DND-41 (cell line): ENCODE measurements around the gene ADNP2.

Source experiments
- ATAC-seq: fragments of 200-7000 bp; cut with Tn5 transposase; 3 replicates; pipeline ENCODE4 v1.9.1; 2021; ENCODE audit warnings: low read depth; ENCODE audit not compliant: insufficient read depth
- DNase-seq: peaks from one replicate; pipeline ENCODE4 v3.0.0-alpha.2; 2020
- H2AFZ ChIP-seq: 2 replicates; pipeline ENCODE4 v1.6.0; 2012; ENCODE audit warnings: low read depth, low read length
- H3K27ac ChIP-seq: 2 replicates; pipeline ENCODE4 v1.5.1; 2012; ENCODE audit warnings: low read length, inconsistent platforms
- H3K27me3 ChIP-seq: fragments of 200-600 bp; sonication (generic); 2 replicates; pipeline ENCODE4 v1.6.0; 2012; ENCODE audit warnings: low read length, mild to moderate bottlenecking, inconsistent platforms; ENCODE audit not compliant: insufficient read depth, poor library complexity
- H3K36me3 ChIP-seq: 2 replicates; pipeline ENCODE4 v1.5.1; 2012; ENCODE audit warnings: low read length, inconsistent platforms; ENCODE audit not compliant: insufficient read depth
- H3K4me1 ChIP-seq: 2 replicates; pipeline ENCODE4 v1.5.1; 2012; ENCODE audit warnings: mild to moderate bottlenecking, low read length; ENCODE audit not compliant: insufficient read depth
- H3K4me2 ChIP-seq: 2 replicates; pipeline ENCODE4 v1.6.0; 2012; ENCODE audit warnings: mild to moderate bottlenecking, moderate library complexity, low read length, inconsistent platforms; ENCODE audit not compliant: insufficient read depth
- H3K4me3 ChIP-seq, 2 experiments: fragments of 200-600 bp in 1 of 2; shearing (Covaris generic) in 1 of 2; 2 replicates each; pipeline ENCODE4 v1.5.1; 2012 to 2016; ENCODE audit warnings: inconsistent platforms in 2 of 2, low read length in 2 of 2, mild to moderate bottlenecking in 2 of 2, low read depth in 1 of 2, moderate library complexity in 1 of 2
- H3K79me2 ChIP-seq: 2 replicates; pipeline ENCODE4 v1.6.0; 2012; ENCODE audit warnings: low read length, inconsistent platforms; ENCODE audit not compliant: insufficient read depth
- H3K9ac ChIP-seq: 2 replicates; pipeline ENCODE4 v1.6.0; 2012; ENCODE audit warnings: low read depth, mild to moderate bottlenecking, inconsistent platforms, low read length, moderate library complexity
- H3K9me3 ChIP-seq: 2 replicates; pipeline ENCODE4 v1.5.1; 2012; ENCODE audit warnings: low read length, moderate library complexity, mild to moderate bottlenecking, inconsistent platforms; ENCODE audit not compliant: insufficient read depth, severe bottlenecking
- H4K20me1 ChIP-seq: 2 replicates; pipeline ENCODE4 v1.6.0; 2012; ENCODE audit warnings: low read length; ENCODE audit not compliant: insufficient read depth
- CTCF ChIP-seq: IDR thresholded peaks from 2 replicates; pipeline ENCODE4 v1.5.1; 2012; ENCODE audit warnings: borderline replicate concordance, low read length, moderate library complexity, mild to moderate bottlenecking; ENCODE audit not compliant: poor library complexity, severe bottlenecking; ENCODE audit errors: extremely low read depth
- EZH2 ChIP-seq: IDR thresholded peaks from 3 replicates; pipeline ENCODE4 v1.6.1; 2012; ENCODE audit warnings: borderline replicate concordance, low read depth, mild to moderate bottlenecking, moderate library complexity, low read length, inconsistent platforms; ENCODE audit not compliant: severe bottlenecking

ADNP2 gene

GRCh38 chr18:80088823-80089222 lies 20.2 kb upstream of the ADNP2 start:
- Histone ChIP-seq H3K4me1 (no peaks in the 10 kb centered on the region), H3K4me3 (no peak overlapping the region), H4K20me1 (no peaks in the 10 kb centered on the region), H3K27ac (no peak overlapping the region), H3K9me3 (peaks cover 11% of the 10 kb centered on the region), H3K27me3 (no peaks in the 10 kb centered on the region), H2AFZ (no peak overlapping the region), H3K79me2 (no peaks in the 10 kb centered on the region), H3K36me3 (no peaks in the 10 kb centered on the region), H3K9ac (no peak overlapping the region), H3K4me2 (no peak overlapping the region)
- no peak for TF ChIP-seq CTCF
- no peak for TF ChIP-seq EZH2
- ATAC-seq = no peak
- DNase-seq = no peak

GRCh38 chr18:80095414-80095813 lies 13.6 kb upstream of the ADNP2 start:
- H3K79me2 ChIP-seq = no peaks in the 10 kb centered on the region
- no peak overlapping the region for H3K4me2 ChIP-seq
- no peaks in the 10 kb centered on the region for H3K27me3 ChIP-seq

GRCh38 chr18:80096032-80096565 lies 13.0 kb upstream of the ADNP2 start:
- no peaks in the 10 kb centered on the region for H3K36me3 ChIP-seq
- H3K79me2 ChIP-seq = no peaks in the 10 kb centered on the region
- H2AFZ ChIP-seq = no peak overlapping the region
- H3K9ac ChIP-seq = no peak overlapping the region
- no peak overlapping the region for H3K4me2 ChIP-seq
- no peaks in the 10 kb centered on the region for H3K9me3 ChIP-seq
- no peaks in the 10 kb centered on the region for H3K27me3 ChIP-seq
- DNase-seq = no peak
- TF ChIP-seq EZH2 (no peak), CTCF (no peak)
- ATAC-seq = no peak
- no peak overlapping the region for H3K4me3 ChIP-seq
- no peaks in the 10 kb centered on the region for H3K4me1 ChIP-seq
- H3K27ac ChIP-seq = no peak overlapping the region
- no peaks in the 10 kb centered on the region for H4K20me1 ChIP-seq

More at GRCh38 chr18:80095414-80095813, 13.6 kb upstream of the ADNP2 start:
- no peak overlapping the region for H3K4me3 ChIP-seq
- DNase-seq = no peak
- no peak overlapping the region for H3K27ac ChIP-seq
- H4K20me1 ChIP-seq = no peaks in the 10 kb centered on the region
- no peak overlapping the region for H2AFZ ChIP-seq
- H3K9me3 ChIP-seq = no peaks in the 10 kb centered on the region
- no peak overlapping the region for H3K9ac ChIP-seq
- H3K36me3 ChIP-seq = no peaks in the 10 kb centered on the region
- TF ChIP-seq EZH2 (no peak), CTCF (no peak)
- H3K4me1 ChIP-seq = no peaks in the 10 kb centered on the region
- no peak for ATAC-seq

GRCh38 chr18:80097201-80097600 lies 11.9 kb upstream of the ADNP2 start:
- DNase-seq (no peak), ATAC-seq (no peak)
- no peak overlapping the region for H3K27ac ChIP-seq
- TF ChIP-seq EZH2 (no peak), CTCF (no peak)
- H4K20me1 ChIP-seq = no peaks in the 10 kb centered on the region
- H3K4me2 ChIP-seq = no peak overlapping the region
- no peaks in the 10 kb centered on the region for H3K79me2 ChIP-seq
- no peaks in the 10 kb centered on the region for H3K27me3 ChIP-seq
- H3K4me1 ChIP-seq = no peaks in the 10 kb centered on the region
- no peaks in the 10 kb centered on the region for H3K9me3 ChIP-seq
- H2AFZ ChIP-seq = no peak overlapping the region
- H3K4me3 ChIP-seq = no peak overlapping the region
- no peaks in the 10 kb centered on the region for H3K36me3 ChIP-seq
- no peak overlapping the region for H3K9ac ChIP-seq
